ENCODE measurements around the gene SMYD3. TPM values are rescaled to one million over a fixed set of nuclear protein-coding genes. Genes with fewer than 3 reads are reported as not detected.
"Not testable (repeated sequence)": the region's sequence is repeated elsewhere in the genome, so short reads cannot be mapped to it uniquely, and the experiment has no call there.

SMYD3 gene
- total RNA-seq, 5 donors from 2014 or later (not counting 1 experiment from before 2014, with no cell fraction given): 17.7 to 37.8 (median 21.9) TPM

- Mint-ChIP-seq H3K36me3 (peaks cover 15% of the 10 kb centered on the region), H3K9me3 (peaks cover 3 to 20% (median 10%) of the 10 kb centered on the region in 3 donors)
- ATAC-seq (replicated peaks in 1 of 4); H3K27ac ChIP-seq (ENCODE audit: low read length); H3K27me3 Mint-ChIP-seq; H3K27ac Mint-ChIP-seq; H3K4me1 ChIP-seq (ENCODE audit: control insufficient read depth in 1 of 2, extremely low read depth in 1 of 2, insufficient read depth in 2 of 2, low read length in 2 of 2); H3K4me3 Mint-ChIP-seq; H3K9me3 ChIP-seq; H3K36me3 ChIP-seq (ENCODE audit: control insufficient read depth in 2 of 2, extremely low read depth in 1 of 2, insufficient read depth in 1 of 2, low read length in 1 of 2); H3K27me3 ChIP-seq (replicated peaks in 1 of 2; ENCODE audit: control insufficient read depth in 2 of 2, extremely low read depth in 1 of 2, insufficient read depth in 2 of 2, low read length in 1 of 2); DNase-seq; H3K4me3 ChIP-seq (ENCODE audit: control insufficient read depth in 1 of 2, extremely low read depth in 1 of 2, low read length in 1 of 2); H3K4me1 Mint-ChIP-seq; POLR2A ChIA-PET: not testable (repeated sequence)
- no CpG with 5 or more reads among the region's 1 CpG for WGBS (ENCODE audit: insufficient coverage)
- CTCF ChIA-PET: interaction anchor here in 1 of 2 donors (1.2 kb wide), 1 partner anchor 9 kb away, joined by 3 read pairs; no protein-coding TSS in a partner anchor
Measured at GRCh38 chr1:245740336-245740735, 766.7 kb downstream of the SMYD3 start.

GRCh38 chr1:245730801-245731200 is 776.3 kb downstream of the SMYD3 start:
- peaks cover 11% of the 10 kb centered on the region for H3K36me3 Mint-ChIP-seq
- Histone ChIP-seq H3K36me3 (ENCODE audit: control insufficient read depth in 2 of 2, extremely low read depth in 1 of 2, insufficient read depth in 1 of 2, low read length in 1 of 2) (no peaks in the 10 kb centered on the region), H3K27me3 (replicated peaks in 1 of 2; ENCODE audit: control insufficient read depth in 2 of 2, extremely low read depth in 1 of 2, insufficient read depth in 2 of 2, low read length in 1 of 2) (no peaks in the 10 kb centered on the region), H3K27ac (ENCODE audit: low read length) (no peak overlapping the region), H3K4me3 (ENCODE audit: control insufficient read depth in 1 of 2, extremely low read depth in 1 of 2, low read length in 1 of 2) (no peak overlapping the region), H3K4me1 (ENCODE audit: control insufficient read depth in 1 of 2, extremely low read depth in 1 of 2, insufficient read depth in 2 of 2, low read length in 2 of 2) (no peaks in the 10 kb centered on the region), H3K9me3 (no peaks in the 10 kb centered on the region)
- H3K4me3 Mint-ChIP-seq: no peak overlapping the region
- ATAC-seq (replicated peaks in 1 of 4) (no peak), DNase-seq (no peak)
- H3K4me1 Mint-ChIP-seq: no peaks in the 10 kb centered on the region
- ChIA-PET POLR2A (interaction anchor here in 1 of 2 donors (0.6 kb wide), 1 partner anchor 736 kb away, joined by 3 read pairs; no protein-coding TSS in a partner anchor), CTCF (no interaction called here)
- H3K27me3 Mint-ChIP-seq: no peaks in the 10 kb centered on the region
- H3K27ac Mint-ChIP-seq: no peak overlapping the region
- 100% methylated on average over 2 of the region's 2 CpGs for WGBS (ENCODE audit: insufficient coverage)
- H3K9me3 Mint-ChIP-seq: peaks cover 28 to 72% (median 51%) of the 10 kb centered on the region in 3 donors

- H3K36me3 ChIP-seq (ENCODE audit: control insufficient read depth in 2 of 2, extremely low read depth in 1 of 2, insufficient read depth in 1 of 2, low read length in 1 of 2); H3K4me3 ChIP-seq (ENCODE audit: control insufficient read depth in 1 of 2, extremely low read depth in 1 of 2, low read length in 1 of 2); DNase-seq; H3K9me3 ChIP-seq; H3K4me1 ChIP-seq (ENCODE audit: control insufficient read depth in 1 of 2, extremely low read depth in 1 of 2, insufficient read depth in 2 of 2, low read length in 2 of 2); H3K27ac ChIP-seq (ENCODE audit: low read length); H3K27me3 ChIP-seq (replicated peaks in 1 of 2; ENCODE audit: control insufficient read depth in 2 of 2, extremely low read depth in 1 of 2, insufficient read depth in 2 of 2, low read length in 1 of 2); H3K27me3 Mint-ChIP-seq; ATAC-seq (replicated peaks in 1 of 4); H3K27ac Mint-ChIP-seq; CTCF ChIA-PET; H3K4me1 Mint-ChIP-seq; H3K4me3 Mint-ChIP-seq; POLR2A ChIA-PET: not testable (repeated sequence)
- WGBS (ENCODE audit: insufficient coverage): 83% methylated on average over 1 of the region's 3 CpGs
- Mint-ChIP-seq H3K9me3 (peaks cover 37 to 78% (median 50%) of the 10 kb centered on the region in 3 donors), H3K36me3 (peaks cover 14% of the 10 kb centered on the region)
Measured at GRCh38 chr1:245728035-245728434, 779.0 kb downstream of the SMYD3 start.

- H3K27ac Mint-ChIP-seq: no peak overlapping the region
- ATAC-seq (replicated peaks in 1 of 4) (no peak), DNase-seq (no peak)
- 75% methylated on average over 4 of the region's 4 CpGs for WGBS (ENCODE audit: insufficient coverage)
- peaks cover 0 to 1% of the 10 kb centered on the region in 2 donors for H3K27me3 Mint-ChIP-seq
- H3K27ac ChIP-seq (ENCODE audit: low read length): no peak overlapping the region
- H3K4me1 ChIP-seq (ENCODE audit: control insufficient read depth in 1 of 2, extremely low read depth in 1 of 2, insufficient read depth in 2 of 2, low read length in 2 of 2): no peaks in the 10 kb centered on the region
- H3K27me3 ChIP-seq (replicated peaks in 1 of 2; ENCODE audit: control insufficient read depth in 2 of 2, extremely low read depth in 1 of 2, insufficient read depth in 2 of 2, low read length in 1 of 2): peaks cover 0 to 3% of the 10 kb centered on the region in 2 experiments
- no peak overlapping the region for H3K4me3 Mint-ChIP-seq
- POLR2A ChIA-PET: no interaction called here
- peaks cover 5% of the 10 kb centered on the region for H3K36me3 Mint-ChIP-seq
- CTCF ChIA-PET: no interaction called here
- H3K4me3 ChIP-seq (ENCODE audit: control insufficient read depth in 1 of 2, extremely low read depth in 1 of 2, low read length in 1 of 2): no peak overlapping the region
- no peaks in the 10 kb centered on the region for H3K9me3 ChIP-seq
- H3K9me3 Mint-ChIP-seq: peaks cover 10 to 23% (median 21%) of the 10 kb centered on the region in 3 donors
- no peaks in the 10 kb centered on the region for H3K36me3 ChIP-seq (ENCODE audit: control insufficient read depth in 2 of 2, extremely low read depth in 1 of 2, insufficient read depth in 1 of 2, low read length in 1 of 2)
- no peaks in the 10 kb centered on the region for H3K4me1 Mint-ChIP-seq
Measured at GRCh38 chr1:245721488-245721887, 785.6 kb downstream of the SMYD3 start.

- no peaks in the 10 kb centered on the region for H3K4me1 ChIP-seq (ENCODE audit: control insufficient read depth in 1 of 2, extremely low read depth in 1 of 2, insufficient read depth in 2 of 2, low read length in 2 of 2)
- Mint-ChIP-seq H3K4me3 (no peak overlapping the region), H3K27ac (no peak overlapping the region), H3K27me3 (peaks cover 1 to 3% of the 10 kb centered on the region in 2 donors), H3K36me3 (peaks cover 3% of the 10 kb centered on the region), H3K4me1 (no peaks in the 10 kb centered on the region), H3K9me3 (peaks cover 4 to 10% (median 6%) of the 10 kb centered on the region in 3 donors)
- no peak overlapping the region for H3K27ac ChIP-seq (ENCODE audit: low read length)
- 100% methylated on average over 2 of the region's 4 CpGs for WGBS (ENCODE audit: insufficient coverage)
- no peaks in the 10 kb centered on the region for H3K9me3 ChIP-seq
- ChIA-PET CTCF (no interaction called here), POLR2A (no interaction called here)
- no peak overlapping the region for H3K4me3 ChIP-seq (ENCODE audit: control insufficient read depth in 1 of 2, extremely low read depth in 1 of 2, low read length in 1 of 2)
- H3K36me3 ChIP-seq (ENCODE audit: control insufficient read depth in 2 of 2, extremely low read depth in 1 of 2, insufficient read depth in 1 of 2, low read length in 1 of 2): no peaks in the 10 kb centered on the region
- ATAC-seq (replicated peaks in 1 of 4) (no peak), DNase-seq (no peak)
- peaks cover 0 to 6% of the 10 kb centered on the region in 2 experiments for H3K27me3 ChIP-seq (replicated peaks in 1 of 2; ENCODE audit: control insufficient read depth in 2 of 2, extremely low read depth in 1 of 2, insufficient read depth in 2 of 2, low read length in 1 of 2)
Measured at GRCh38 chr1:245718951-245719350, 788.1 kb downstream of the SMYD3 start.

GRCh38 chr1:245718123-245718522 is 789.0 kb downstream of the SMYD3 start:
- POLR2A ChIA-PET: no interaction called here
- ATAC-seq (replicated peaks in 1 of 4): no peak
- no peak overlapping the region for H3K27ac Mint-ChIP-seq

GRCh38 chr1:245717611-245718010 is 789.5 kb downstream of the SMYD3 start:
- whole genome bisulfite sequencing (ENCODE audit: insufficient coverage): 60% methylated on average over 1 of the region's 3 CpGs
- Mint-ChIP-seq H3K36me3 (no peaks in the 10 kb centered on the region), H3K27me3 (peaks cover 0 to 3% of the 10 kb centered on the region in 2 donors), H3K9me3 (peaks cover 3 to 7% (median 4%) of the 10 kb centered on the region in 3 donors), H3K4me3 (no peak overlapping the region), H3K27ac (no peak overlapping the region), H3K4me1 (no peaks in the 10 kb centered on the region)
- no peaks in the 10 kb centered on the region for H3K9me3 ChIP-seq
- ChIA-PET CTCF (no interaction called here), POLR2A (no interaction called here)
- no peak overlapping the region for H3K4me3 ChIP-seq (ENCODE audit: control insufficient read depth in 1 of 2, extremely low read depth in 1 of 2, low read length in 1 of 2)
- no peaks in the 10 kb centered on the region for H3K36me3 ChIP-seq (ENCODE audit: control insufficient read depth in 2 of 2, extremely low read depth in 1 of 2, insufficient read depth in 1 of 2, low read length in 1 of 2)
- no peak overlapping the region for H3K27ac ChIP-seq (ENCODE audit: low read length)
- DNase-seq (no peak), ATAC-seq (replicated peaks in 1 of 4) (no peak)
- peaks cover 0 to 3% of the 10 kb centered on the region in 2 experiments for H3K27me3 ChIP-seq (replicated peaks in 1 of 2; ENCODE audit: control insufficient read depth in 2 of 2, extremely low read depth in 1 of 2, insufficient read depth in 2 of 2, low read length in 1 of 2)
- H3K4me1 ChIP-seq (ENCODE audit: control insufficient read depth in 1 of 2, extremely low read depth in 1 of 2, insufficient read depth in 2 of 2, low read length in 2 of 2): no peaks in the 10 kb centered on the region

More at GRCh38 chr1:245718123-245718522, 789.0 kb downstream of the SMYD3 start:
- Histone ChIP-seq H3K27ac (ENCODE audit: low read length) (no peak overlapping the region), H3K27me3 (replicated peaks in 1 of 2; ENCODE audit: control insufficient read depth in 2 of 2, extremely low read depth in 1 of 2, insufficient read depth in 2 of 2, low read length in 1 of 2) (peaks cover 0 to 3% of the 10 kb centered on the region in 2 experiments), H3K9me3 (no peaks in the 10 kb centered on the region), H3K4me3 (ENCODE audit: control insufficient read depth in 1 of 2, extremely low read depth in 1 of 2, low read length in 1 of 2) (no peak overlapping the region), H3K4me1 (ENCODE audit: control insufficient read depth in 1 of 2, extremely low read depth in 1 of 2, insufficient read depth in 2 of 2, low read length in 2 of 2) (no peaks in the 10 kb centered on the region), H3K36me3 (ENCODE audit: control insufficient read depth in 2 of 2, extremely low read depth in 1 of 2, insufficient read depth in 1 of 2, low read length in 1 of 2) (no peaks in the 10 kb centered on the region)
- WGBS (ENCODE audit: insufficient coverage): 100% methylated on average over 1 of the region's 3 CpGs
- CTCF ChIA-PET: no interaction called here
- no peak for DNase-seq
- H3K4me1 Mint-ChIP-seq: no peaks in the 10 kb centered on the region
- H3K9me3 Mint-ChIP-seq: peaks cover 4 to 7% (median 4%) of the 10 kb centered on the region in 3 donors
- H3K27me3 Mint-ChIP-seq: peaks cover 0 to 3% of the 10 kb centered on the region in 2 donors
- no peak overlapping the region for H3K4me3 Mint-ChIP-seq
- H3K36me3 Mint-ChIP-seq: peaks cover under 1% of the 10 kb centered on the region
